SHP77 treated with DMSO at 0.1 percent for 48 hours (cell line): Measurements from ENCODE around the gene PEAR1.
A peak's percentile ranks its signal among the peaks of the same experiment; 100 is the strongest.

Source experiments
- DNase-seq: peaks from one replicate; lab custom pipeline; 2025; lab: John Stamatoyannopoulos, UW

The PEAR1 gene

DNA sequence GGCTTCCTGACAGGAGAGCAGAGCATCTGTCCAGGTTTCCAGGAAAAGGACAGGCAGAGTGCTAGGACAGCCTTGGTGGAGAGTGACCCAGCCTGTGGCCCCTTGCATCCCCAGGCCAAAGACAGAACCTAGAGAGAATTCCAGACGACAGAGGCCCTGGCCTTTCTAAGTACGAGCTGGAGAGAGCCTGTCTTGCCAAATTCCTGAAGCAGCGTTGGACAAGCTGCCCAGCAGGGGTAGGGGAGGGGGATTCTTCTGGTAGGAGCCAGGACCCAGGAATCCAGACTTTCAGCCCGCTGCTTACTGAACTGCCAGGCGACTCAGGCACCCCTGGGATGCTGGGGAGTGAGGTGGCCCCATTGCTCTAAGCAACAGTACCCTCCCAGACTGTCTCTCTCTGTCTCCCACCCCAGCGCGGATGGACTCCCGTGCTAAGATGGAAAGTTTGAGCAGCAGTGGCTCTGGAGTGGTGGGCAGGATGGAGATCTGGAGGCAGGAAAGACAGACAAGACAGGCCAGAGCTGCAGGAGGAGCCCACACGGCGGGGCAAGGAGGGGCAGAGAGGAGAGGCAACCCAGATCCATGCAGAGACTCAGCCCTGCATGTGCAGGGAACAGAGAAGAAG lies 8.8 kb upstream of the PEAR1 start:
- no peak for DNase-seq

DNA sequence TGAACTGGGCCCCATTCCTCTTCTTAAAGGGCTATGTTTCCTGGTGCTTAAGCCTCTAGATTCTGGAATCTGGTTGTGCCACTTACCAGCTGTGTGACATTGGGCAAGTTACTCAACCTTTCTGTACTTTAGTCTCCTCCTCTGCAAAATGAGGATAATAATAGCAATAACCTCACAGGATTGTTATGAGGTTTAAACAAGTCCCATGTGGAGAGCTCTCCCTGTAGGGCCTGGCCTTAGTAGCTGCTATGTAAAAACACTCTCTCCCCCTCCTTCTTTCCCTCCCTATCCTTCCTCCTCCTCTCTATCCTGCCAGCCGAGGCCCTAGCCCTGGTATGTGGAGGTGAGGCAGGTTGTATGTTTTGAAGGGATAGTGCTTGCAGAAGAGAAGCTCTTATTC lies 8.2 kb upstream of the PEAR1 start:
- DNase-seq: no peak

DNA sequence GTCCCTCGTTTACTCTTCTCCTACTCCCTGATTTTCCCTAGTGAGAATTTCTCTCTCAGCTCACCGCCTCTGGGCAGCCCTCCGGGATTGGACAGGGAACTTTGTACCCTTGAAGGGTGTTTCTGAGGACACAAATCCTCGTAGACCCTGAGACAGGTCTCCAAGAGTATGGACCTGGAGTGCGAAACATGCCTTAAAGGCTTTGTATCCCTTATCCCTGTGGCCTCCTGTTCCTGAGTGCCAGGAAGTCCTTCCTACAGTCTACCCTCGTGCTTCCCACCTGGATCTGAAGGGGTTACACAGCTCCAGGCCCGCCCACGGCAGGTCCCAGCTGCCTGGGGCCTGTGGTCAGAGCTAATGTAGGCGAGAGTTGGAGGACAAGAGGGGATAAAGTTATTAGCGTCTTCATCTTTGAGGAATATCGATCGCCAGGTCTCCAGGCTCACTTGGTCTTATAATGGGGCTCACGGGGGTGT lies 7.6 kb upstream of the PEAR1 start:
- DNase-seq: no peak

DNA sequence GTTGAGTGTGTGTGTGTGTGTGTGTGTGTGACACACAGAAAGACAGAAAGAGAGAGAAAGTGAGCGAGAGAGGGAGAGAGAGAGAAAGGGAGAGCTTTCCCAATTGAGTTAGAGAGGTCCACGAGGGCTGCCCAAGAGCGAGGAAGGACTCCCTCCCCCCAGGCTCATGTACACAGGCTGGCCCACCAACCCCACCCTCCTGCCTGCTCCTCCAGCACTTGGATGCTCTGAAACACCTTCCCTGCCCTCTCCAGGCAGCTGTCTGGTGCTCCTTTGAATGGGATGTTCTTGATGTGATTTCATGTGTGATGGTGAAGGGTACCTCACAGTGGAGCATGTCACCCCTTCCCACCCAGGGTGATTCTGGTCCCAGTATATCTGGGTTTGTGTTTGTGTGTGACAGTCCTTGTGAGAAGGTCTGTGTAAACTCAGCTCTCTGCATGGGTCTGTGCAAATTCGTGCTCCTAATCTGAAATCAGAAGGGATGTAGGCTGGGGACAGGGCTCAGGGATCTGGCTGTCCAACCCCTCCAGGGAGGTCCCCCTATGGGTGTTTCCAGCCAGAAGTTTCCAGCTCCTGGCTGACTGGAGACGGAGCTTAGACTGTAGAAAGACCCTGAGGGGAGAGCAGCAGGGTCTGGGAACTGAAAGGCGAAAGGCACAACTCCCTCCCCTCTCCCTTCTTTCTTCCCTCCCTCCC lies 6.8 kb upstream of the PEAR1 start:
- no peak for DNase-seq

DNA sequence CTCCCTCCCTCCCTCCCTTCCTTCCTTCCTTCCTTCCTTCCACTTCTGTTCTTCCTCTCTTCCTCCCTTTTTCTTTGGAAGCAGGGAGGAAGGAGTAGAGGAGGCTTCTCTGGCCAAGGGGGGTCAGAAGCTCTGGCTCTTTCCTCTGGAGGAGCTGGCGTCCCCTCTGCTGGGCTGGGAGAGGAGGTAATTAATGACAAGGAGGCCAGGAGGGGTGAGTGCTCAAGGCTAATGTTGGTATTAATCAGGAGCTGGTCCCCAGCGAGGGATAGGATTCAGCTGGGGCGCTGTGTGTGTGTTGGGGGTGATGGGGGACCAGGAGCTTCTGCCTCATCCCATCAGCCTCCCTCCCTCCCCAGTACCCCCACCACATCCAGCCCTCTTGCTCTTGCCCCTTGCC lies 6.2 kb upstream of the PEAR1 start:
- no peak for DNase-seq

DNA sequence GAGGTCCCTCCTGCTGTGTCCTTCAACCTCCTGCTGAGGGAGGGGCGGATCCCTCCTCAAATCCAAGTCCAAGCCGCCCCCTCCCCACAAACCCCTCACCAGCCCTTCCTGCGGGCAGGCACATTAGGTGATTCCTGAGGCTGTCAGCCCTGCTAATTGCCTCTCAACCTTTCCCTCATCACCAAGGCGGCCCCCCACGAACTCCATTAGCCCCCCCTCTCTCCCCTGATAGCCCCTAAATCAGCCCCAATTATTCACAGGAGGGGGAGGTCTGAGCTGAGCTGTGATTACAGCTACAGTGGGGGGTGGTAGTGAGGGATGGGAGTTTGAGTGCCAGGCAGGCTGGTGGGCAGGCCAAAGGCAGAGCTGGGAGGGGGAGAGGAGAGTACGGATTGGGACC lies 5.8 kb upstream of the PEAR1 start:
- no peak for DNase-seq

DNA sequence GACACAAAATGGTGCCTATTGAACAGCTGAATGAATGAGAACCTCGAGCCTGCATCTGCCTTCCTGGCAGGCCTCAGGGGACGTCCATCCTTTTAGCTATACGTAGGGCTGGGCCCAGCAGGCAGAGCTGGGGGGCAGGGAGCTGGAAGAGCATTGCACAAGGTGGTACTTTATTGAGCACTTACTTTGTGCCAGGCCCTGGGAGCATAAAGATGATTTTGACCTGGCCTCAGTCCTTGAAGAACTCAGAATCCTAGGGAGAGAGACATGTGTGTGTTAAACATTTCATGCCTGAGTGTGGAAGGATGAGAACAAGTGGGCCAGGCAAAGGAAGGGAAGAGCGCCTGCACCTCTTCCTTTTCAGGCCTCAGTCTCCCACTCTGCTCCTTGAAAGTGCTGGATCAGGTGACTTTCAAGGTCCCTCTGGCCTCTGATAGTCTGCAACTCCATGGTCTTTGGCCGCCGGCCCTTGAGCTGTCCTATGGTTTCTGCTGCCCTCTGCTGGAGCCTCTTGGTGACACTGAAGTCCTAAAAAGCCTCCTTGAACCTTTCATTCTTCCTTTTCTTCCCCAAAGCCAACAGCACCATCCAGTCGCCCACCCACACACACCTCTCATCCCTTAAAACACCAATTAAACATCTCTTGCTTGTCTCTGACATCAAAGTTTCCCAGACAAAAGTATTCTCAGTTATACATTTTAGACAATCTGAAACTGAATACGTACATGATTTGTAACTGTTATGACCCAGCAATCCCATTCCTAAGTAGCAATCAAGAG lies 3.5 kb upstream of the PEAR1 start:
- DNase-seq: peak; percentile 74

DNA sequence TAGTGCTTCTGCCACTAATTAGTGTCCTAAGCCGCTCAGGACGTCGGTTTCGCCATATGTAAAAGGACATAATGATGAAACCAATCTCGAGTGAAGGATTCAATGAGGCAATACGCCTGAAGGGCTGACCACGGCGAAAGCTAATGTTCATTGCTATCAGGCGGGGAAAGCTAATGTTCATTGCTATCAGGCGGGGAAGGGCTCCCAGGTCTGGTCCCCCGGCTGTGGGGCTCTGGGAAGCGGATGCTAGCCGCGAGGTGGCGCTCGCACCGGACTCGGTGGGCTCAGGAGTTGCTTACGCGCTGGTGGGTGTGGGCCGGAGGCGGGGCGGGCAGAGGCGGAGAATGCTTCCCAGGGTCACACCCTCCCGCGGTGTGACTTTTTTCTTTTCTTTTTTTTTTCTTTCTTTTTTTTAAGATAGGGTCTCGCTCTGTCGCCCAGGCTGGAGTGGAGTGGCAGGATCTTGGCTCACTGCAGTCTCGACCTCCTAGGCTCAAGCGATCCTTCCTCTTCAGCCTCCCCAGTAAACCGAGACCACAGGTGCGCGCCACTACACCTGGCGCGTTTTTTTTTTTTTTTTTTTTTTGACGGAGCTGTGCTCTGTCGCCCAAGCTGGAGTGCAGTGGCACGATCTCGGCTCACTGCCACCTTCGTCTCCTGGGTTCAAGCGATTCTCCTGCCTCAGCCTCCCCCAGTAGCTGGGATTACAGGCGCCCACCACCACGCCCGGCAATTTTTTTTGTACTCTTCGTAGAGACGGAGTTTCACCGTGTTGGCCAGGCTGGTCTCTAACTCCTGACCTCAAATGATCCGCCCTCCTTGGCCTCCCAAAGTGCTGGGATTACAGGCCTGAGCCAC lies 1.1 kb upstream of the PEAR1 start:
- no peak for DNase-seq

DNA sequence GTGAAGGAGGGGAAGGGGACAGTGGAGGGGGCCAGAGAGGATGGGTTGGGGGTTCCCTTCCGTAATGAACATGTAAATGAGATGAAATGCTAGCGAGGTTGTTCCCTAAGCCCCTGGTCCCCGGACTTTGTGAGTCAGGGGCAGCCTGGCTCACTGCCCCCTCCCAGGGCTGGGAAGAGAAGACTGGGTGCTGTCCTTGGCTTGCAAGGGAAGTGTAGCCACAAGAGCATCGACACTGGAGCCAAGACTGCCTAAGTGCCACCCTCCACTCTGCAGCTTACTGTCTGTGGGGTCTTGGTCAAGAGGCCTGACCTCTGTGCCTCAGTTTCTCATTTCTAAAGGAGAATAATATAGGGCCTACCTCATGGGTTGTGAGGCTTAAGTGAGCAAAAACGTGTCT lies 483 bp downstream of the PEAR1 start:
- no peak for DNase-seq

DNA sequence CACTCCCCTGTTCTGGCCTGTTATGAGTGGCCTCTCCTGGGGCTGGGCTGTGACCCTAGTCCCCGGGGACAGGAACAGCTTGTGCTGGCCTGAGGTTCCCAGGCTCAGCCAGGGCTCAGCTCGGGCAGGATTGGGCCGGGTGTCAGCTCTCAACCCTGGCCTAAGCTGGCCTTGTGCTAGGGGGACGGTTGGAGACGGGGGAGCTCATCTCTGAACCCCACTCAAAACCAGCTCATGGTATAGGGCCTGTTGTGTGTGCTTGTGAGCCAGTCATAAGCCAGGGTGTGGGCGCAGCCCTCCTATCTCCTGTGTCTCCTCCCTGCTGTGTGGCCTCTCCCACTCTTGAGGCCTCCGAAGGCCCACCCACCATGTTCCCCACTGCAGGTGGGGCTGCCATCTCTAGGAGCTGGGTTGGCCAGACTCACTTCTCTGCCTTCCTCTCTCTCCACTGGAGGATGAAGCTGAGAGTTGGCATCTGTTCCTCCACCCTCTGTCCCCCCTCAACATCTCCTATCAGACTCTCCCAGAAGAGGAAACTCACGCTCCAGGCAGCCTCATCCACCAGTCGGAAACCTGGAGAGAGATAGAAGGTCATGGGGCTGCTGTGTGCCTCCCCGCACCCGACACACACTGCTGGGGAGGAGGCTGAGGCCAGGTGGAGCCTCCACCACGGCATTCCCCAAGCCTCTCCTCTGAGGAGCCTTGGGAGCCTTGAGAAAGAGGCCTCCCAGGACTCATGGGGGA lies 1.4 kb downstream of the PEAR1 start:
- no peak for DNase-seq

DNA sequence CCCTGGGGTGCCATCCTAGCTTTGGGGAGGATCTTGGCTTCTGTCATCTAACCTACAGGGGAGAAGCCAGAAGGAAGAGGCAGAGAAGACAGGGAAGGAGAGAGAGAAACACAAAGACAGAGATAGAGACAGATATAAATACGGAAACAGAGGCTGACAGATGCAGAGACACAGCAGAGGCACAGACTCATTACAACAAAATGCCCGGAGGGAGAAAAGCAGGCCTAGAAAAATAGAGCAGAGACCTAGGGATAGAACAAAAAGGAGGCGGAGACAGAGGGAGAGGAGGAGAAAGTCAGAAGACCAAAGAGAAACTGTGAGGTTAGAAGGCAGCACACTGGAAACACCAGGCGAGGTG lies 1.9 kb downstream of the PEAR1 start:
- no peak for DNase-seq

DNA sequence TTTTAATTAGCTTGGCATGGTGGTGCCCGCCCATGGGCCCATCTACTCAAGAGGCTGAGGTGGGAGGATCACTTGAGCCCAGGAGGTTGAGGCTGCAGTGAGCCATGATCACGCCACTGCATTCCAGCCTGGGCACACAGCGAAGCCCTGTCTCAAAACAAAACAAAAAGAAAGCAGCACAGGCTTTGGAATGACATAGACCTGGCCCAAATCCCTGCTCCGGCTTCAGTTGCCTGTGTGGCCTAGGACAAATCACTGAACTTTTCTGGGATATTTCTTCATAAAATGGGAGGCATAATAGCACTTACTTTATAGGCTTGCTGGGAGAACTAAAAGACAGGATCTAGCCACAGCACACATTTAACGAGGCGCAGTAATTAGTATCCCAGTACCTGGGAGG lies 2.4 kb downstream of the PEAR1 start:
- DNase-seq: no peak

DNA sequence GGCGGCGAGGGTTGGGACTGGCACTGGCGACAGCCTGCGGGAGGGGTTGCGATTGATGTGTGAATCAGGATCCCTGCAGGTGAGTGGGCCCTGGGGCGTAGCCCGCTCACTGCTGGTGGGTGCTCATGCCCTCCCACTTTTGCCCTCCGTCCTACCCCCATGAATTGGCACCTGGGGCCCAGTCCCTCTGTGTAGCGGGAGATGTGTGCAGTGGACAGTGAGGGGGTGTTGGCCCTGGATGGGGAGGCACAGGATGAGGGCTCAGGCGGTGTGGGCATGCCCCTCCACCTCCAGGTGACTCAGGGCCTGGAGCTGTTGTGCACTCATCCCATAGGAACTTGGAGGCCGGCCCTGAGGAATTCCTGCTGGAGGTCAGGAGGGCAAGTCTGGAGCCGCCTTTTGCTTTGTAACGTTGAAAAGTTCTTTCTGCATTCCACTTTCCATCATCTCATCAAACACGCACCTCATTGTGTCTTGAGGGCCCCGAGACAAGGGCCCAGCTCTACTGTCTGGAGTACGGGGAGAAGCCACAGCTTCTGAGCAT lies 3.0 kb downstream of the PEAR1 start:
- DNase-seq: no peak

DNA sequence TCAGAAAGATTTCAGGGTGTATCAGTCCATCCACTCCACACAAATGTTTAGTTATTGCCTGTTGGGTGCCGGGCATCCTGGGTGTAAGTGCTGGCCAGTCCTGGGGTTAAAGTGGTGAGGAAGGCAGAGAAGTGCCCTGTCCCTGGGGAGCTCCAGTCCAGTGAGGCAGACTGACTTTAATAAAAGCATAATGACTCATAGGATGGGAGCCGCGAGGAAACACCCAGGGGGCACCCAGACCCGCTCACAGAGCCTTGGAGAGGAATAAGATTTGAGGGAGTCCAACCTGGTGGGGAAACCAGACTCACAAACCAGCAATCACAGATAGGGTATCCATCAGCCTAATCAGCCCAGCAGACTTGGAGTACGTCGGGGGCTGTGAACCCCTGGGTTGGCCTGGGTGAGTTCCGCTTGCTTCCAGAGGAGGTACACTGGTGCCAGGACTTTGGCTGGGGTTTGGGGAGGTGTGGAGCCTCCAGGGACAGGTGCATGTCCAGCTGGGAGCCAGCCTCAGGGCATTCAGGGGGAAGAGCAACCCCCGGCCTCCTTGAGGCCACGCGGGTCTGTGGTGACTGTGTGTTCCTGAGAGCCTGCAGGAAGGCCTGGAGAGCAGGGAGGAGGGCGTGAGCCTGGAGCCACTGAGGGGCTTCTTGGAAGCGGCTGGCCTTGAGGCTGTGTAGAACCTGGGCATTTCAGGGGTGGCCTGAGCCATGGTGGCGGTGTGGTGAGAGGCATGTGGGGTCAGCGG lies 3.7 kb downstream of the PEAR1 start:
- DNase-seq: no peak

DNA sequence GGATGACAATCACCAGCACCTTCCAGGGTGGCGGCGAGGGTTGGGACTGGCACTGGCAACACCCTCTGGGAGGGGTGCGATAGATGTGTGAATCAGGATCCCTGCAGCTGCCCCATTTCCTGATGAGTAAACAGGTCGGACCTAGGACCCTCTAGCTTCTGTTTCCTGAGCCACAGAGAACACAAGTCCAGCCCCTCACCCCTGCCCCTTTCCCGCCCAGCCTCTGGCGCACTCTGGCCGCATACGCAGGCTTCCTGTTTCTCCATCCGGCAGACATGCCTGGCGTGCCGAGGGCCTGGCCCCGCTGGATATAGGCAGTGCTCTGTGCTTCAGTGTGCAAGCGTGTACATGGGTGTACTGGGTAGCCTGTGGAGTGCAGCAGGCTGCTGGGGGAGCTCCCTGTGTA lies 4.6 kb downstream of the PEAR1 start:
- DNase-seq: no peak

DNA sequence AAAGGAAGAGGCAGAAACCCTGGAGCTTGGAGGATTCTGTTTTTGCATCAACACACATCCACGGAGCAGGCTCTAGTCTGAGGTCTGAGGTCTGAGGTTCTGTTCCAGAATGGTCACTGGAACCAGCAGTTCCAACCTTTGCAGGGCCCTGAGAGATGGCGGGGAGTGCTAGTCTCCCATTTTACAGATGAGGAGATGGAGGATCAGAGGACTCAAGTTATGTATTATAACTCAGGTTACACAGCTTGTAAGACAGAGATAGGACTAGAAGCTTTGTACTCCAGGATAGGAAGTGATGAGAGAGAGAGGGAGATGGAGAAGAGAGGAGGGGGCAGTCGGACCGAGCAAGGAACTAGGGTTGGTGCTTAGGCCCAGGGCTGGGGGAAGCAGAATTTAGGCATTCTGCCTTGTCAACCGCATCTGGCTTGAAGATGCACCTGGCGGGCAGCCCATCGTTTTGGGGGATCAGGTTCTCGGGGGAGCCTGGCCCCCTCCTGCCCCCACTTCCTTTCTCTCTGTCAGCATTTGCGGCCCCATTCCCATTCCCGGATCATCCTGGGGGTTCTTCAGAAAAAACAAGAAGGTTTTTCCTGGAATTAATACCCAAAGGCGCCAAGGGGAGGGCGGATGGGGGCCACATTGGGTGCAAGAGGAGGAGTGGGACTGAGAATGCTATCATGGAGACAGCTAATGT lies 5.6 kb downstream of the PEAR1 start:
- DNase-seq: no peak

DNA sequence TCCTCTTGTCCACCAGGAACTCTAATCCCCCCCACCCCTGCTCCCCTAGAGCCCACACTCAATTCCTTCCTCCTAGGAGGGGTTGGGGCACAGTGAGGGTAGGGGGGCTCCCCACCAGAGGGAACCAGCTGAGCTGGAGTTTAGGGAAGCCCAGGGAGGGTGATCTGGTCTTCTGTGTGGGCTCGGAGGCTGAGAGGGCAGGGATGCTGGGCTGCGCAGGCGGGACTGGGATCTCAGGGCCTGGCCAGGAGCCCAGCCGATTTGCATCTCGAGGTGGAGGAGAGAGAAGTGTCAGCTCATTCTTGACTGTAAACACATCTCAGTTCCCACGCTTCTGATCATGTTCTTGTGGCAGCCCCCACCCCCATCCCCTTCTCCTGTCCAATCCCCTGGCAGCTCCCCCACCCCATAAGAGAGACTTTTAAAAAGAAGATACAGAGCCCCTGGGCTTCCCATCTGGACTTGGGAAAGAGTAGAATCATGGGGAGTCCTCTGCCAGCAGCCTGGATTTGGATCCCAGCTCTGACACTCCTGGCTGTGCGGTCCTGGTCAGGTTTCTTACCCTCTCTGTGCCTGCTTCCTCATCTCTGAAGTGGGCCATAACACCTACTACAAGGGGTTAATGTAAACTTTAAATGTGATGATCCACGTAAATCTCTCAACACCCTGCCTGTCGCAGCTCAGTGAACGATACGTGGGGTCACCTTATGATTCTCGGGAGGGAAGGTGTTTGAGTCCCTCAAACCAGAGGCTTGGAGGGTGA lies 6.6 kb downstream of the PEAR1 start:
- no peak for DNase-seq

DNA sequence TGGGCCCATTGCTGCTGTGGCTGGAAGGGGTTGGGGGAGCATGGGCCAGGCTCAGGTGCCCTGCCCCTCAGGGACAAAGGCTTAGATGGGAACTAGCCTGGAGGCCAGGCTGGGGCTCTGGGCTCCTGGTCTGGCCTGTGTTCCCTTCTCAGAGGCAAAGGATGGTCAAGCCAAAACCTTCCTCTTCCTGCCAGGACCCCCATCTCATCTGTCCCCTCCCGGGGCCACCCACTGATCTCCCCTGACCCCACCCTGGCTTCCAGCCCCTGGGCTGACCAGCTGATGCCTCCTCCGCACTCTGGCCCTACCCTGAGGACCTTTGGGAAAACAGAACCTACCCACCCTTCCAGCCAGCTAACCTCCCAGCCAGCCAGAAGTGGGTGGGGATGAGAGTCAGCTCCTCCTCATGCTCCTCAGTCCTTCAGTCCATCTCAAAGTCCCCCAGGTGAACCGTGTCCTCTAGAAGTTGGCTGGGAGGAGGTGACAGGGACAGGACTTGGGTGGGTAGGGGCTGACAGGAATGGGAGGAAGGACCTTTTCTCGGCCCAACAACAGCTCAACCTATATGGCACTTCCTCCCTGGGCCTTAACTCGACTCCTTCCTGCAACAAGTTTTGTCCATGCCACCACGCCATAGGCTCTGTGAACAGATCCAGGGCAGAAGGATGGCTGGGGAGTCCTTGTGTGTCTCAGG lies 7.5 kb downstream of the PEAR1 start:
- no peak for DNase-seq

DNA sequence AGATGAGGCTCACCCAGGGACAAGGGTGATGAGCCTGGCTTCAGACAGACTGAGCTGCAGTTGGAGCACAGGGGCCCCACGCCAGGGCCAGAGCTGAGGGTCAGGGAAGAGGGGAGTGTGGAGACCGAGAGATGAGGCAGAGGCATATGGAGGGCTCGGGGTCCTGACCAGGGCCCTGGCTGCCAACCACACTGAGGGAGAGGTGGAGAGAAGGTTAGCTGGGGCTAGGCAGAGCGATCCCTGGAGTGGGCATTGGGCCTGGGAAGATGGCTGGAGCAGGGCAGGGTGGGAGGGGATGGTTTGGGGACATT lies 8.0 kb downstream of the PEAR1 start:
- DNase-seq: no peak
